Panc1 (cell line): Measurements from ENCODE around the gene STAC3. TPM values are rescaled to one million over a fixed set of nuclear protein-coding genes. Genes with fewer than 3 reads are reported as not detected.

Experiments used
- ATAC-seq: fragments of 200-7000 bp; cut with Tn5 transposase; 2 replicates; pipeline ENCODE4 v1.9.1; 2020; ENCODE audit warnings: mild to moderate bottlenecking, moderate library complexity
- BruUV-seq: library from RNA; stranded (reverse); fragments of 400-500 nt; replicated peaks from 2 replicates; lab custom pipeline; 2021; lab: Mats Ljungman, UMichigan
- CTCF ChIA-PET: fragments of 300-600 bp; sonication (Branson Sonifier 250); formaldehyde crosslinking; loops from one replicate; lab custom pipeline; 2022; ENCODE audit warnings: antibody characterized with exemption; lab: Charles Lee
- POLR2A ChIA-PET: fragments of 300-600 bp; sonication (Branson Sonifier 250); formaldehyde crosslinking; loops from one replicate; lab custom pipeline; 2022; ENCODE audit warnings: antibody characterized with exemption; lab: Charles Lee
- DNase-seq: peaks from one replicate; pipeline ENCODE4 v3.0.0-alpha.2; 2010; ENCODE audit warnings: low read depth, low spot score
- H3K27ac ChIP-seq: 2 replicates; pipeline ENCODE4 v1.5.1; 2011; ENCODE audit warnings: mild to moderate bottlenecking, low read length, inconsistent platforms
- H3K27me3 ChIP-seq: fragments of 200-500 bp; sonication (Bioruptor generic); 2 replicates; pipeline ENCODE4 v1.6.0; 2014; ENCODE audit warnings: low read length, inconsistent platforms; ENCODE audit not compliant: control insufficient read depth, insufficient read depth
- H3K36me3 ChIP-seq: fragments of 200-500 bp; sonication (Bioruptor generic); 2 replicates; pipeline ENCODE4 v1.5.1; 2014; ENCODE audit warnings: inconsistent platforms, mild to moderate bottlenecking, low read length, moderate library complexity; ENCODE audit not compliant: control insufficient read depth, insufficient read depth
- H3K4me1 ChIP-seq: 2 replicates; pipeline ENCODE4 v1.5.1; 2011; ENCODE audit warnings: inconsistent platforms, mild to moderate bottlenecking, low read length, moderate library complexity; ENCODE audit not compliant: control insufficient read depth, insufficient read depth
- H3K4me3 ChIP-seq, 2 experiments: 2 replicates each; pipeline ENCODE4 v1.5.1; 2011 to 2012; ENCODE audit warnings: low read depth in 2 of 2, low read length in 2 of 2, mild to moderate bottlenecking in 2 of 2, inconsistent platforms in 1 of 2, moderate library complexity in 1 of 2
- H3K9me3 ChIP-seq: fragments of 200-500 bp; sonication (Bioruptor generic); 2 replicates; pipeline ENCODE4 v1.5.1; 2014; ENCODE audit warnings: low read depth, mild to moderate bottlenecking, inconsistent platforms, low read length, moderate library complexity; ENCODE audit not compliant: control insufficient read depth, insufficient read depth
- POLR2AphosphoS5 ChIP-seq: IDR thresholded peaks from 2 replicates; pipeline ENCODE4 v1.6.1; 2012; ENCODE audit warnings: mild to moderate bottlenecking, low read depth, low read length, moderate library complexity
- SIN3A ChIP-seq: IDR thresholded peaks from 2 replicates; pipeline ENCODE4 v1.6.1; 2012; ENCODE audit warnings: low read depth, mild to moderate bottlenecking, low read length, moderate library complexity, borderline replicate concordance; ENCODE audit not compliant: insufficient read depth
- TCF7L2 ChIP-seq: IDR thresholded peaks from 2 replicates; pipeline ENCODE4 v1.6.1; 2011; ENCODE audit warnings: mild to moderate bottlenecking, low read depth, low read length, inconsistent platforms
- in situ Hi-C: cut with HindIII; loops from 2 replicates; pipeline ENCODE4 v1.10.0; 2016; ENCODE audit warnings: low sequenced_read_pairs, low pct_unique_long_range_greater_than_20kb
- intact Hi-C: fragments of 100-400 bp; cut with micrococcal nuclease; formaldehyde crosslinking; loops from one replicate; pipeline ENCODE4 v1.10.0; 2022; ENCODE audit not compliant: unreplicated experiment
- total RNA-seq: library from RNA; stranded (reverse); gene quantifications from one replicate; pipeline ENCODE4 v1.2.1, GENCODE V29; 2021; ENCODE audit not compliant: unreplicated experiment
- TF ChIP-seq, protein P1 (sequence below): fragments of 450-650 bp; IDR thresholded peaks from 2 replicates; pipeline ENCODE4 v1.5.1; 2017; ENCODE audit warnings: mild to moderate bottlenecking
- TF ChIP-seq, protein P2 (sequence below), 2 experiments: IDR thresholded peaks; 2 replicates each; pipeline ENCODE4 v1.6.1; 2011 to 2012; ENCODE audit warnings: low read depth in 2 of 2, control low read depth in 1 of 2, low read length in 1 of 2, mild to moderate bottlenecking in 1 of 2, moderate library complexity in 1 of 2; ENCODE audit not compliant: insufficient read depth in 1 of 2

The STAC3 gene
- total RNA-seq, 1 experiment from 2014 or later, result 0.87 TPM

DNA sequence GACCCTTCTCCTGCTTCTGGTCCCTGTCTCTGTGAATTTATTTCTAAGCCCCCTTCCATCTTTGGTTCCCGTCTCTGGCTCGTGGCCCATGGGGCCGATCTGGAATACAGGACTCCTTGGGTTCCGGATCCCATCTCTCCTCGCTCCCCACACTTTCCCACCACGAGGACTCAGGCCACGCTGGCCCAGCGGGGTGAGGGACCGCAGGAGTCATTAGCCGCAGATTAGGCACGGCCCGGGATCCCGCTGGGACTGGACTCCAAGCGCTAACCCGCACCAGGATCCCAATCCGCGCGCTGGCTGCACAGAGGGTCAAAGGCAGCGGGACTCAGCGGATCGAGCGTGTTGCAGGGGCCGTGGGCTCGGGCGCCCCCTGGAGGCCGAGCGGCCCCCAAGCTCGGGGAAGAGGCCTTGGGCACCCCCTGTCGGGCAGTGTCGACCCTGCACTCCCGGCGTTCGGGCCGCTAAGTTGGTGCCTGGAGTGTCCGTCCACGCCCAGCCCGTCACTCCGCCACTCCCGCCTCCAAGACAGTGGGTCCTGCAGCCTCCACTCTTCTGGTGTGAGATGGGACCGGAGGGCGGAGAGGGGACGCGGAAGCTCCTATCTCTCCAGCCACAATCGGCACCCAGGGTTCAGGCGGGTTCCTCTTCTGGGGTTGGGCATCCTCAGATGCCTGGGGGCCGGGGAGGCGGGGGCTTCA is 12.0 kb downstream of the STAC3 start:
- in situ Hi-C loops, result no loop called here
- TF ChIP-seq POLR2AphosphoS5 (no peak), TCF7L2 (no peak), SIN3A (0 out of 2 replicates have a peak, but pooled peaks have one; percentile 43)
- TF ChIP-seq, protein P1, sequence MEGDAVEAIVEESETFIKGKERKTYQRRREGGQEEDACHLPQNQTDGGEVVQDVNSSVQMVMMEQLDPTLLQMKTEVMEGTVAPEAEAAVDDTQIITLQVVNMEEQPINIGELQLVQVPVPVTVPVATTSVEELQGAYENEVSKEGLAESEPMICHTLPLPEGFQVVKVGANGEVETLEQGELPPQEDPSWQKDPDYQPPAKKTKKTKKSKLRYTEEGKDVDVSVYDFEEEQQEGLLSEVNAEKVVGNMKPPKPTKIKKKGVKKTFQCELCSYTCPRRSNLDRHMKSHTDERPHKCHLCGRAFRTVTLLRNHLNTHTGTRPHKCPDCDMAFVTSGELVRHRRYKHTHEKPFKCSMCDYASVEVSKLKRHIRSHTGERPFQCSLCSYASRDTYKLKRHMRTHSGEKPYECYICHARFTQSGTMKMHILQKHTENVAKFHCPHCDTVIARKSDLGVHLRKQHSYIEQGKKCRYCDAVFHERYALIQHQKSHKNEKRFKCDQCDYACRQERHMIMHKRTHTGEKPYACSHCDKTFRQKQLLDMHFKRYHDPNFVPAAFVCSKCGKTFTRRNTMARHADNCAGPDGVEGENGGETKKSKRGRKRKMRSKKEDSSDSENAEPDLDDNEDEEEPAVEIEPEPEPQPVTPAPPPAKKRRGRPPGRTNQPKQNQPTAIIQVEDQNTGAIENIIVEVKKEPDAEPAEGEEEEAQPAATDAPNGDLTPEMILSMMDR, result peak; percentile 100
- TF ChIP-seq, protein P2, sequence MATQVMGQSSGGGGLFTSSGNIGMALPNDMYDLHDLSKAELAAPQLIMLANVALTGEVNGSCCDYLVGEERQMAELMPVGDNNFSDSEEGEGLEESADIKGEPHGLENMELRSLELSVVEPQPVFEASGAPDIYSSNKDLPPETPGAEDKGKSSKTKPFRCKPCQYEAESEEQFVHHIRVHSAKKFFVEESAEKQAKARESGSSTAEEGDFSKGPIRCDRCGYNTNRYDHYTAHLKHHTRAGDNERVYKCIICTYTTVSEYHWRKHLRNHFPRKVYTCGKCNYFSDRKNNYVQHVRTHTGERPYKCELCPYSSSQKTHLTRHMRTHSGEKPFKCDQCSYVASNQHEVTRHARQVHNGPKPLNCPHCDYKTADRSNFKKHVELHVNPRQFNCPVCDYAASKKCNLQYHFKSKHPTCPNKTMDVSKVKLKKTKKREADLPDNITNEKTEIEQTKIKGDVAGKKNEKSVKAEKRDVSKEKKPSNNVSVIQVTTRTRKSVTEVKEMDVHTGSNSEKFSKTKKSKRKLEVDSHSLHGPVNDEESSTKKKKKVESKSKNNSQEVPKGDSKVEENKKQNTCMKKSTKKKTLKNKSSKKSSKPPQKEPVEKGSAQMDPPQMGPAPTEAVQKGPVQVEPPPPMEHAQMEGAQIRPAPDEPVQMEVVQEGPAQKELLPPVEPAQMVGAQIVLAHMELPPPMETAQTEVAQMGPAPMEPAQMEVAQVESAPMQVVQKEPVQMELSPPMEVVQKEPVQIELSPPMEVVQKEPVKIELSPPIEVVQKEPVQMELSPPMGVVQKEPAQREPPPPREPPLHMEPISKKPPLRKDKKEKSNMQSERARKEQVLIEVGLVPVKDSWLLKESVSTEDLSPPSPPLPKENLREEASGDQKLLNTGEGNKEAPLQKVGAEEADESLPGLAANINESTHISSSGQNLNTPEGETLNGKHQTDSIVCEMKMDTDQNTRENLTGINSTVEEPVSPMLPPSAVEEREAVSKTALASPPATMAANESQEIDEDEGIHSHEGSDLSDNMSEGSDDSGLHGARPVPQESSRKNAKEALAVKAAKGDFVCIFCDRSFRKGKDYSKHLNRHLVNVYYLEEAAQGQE (IDR thresholded peaks at IDR 0.05; ENCODE audit: insufficient read depth in 1 of 2, low read depth in 2 of 2, low read length in 1 of 2), result peak in 1 of 2 experiments; percentile 11; a peak in 1 of 4 replicates
- intact Hi-C loops, result loop anchor here (1.0 kb wide), 1 partner anchor 26 kb away; no protein-coding TSS in a partner anchor
- H3K4me1 ChIP-seq, result peaks cover 21% of the 10 kb centered on the region
- ChIA-PET POLR2A (no interaction called here), CTCF (interaction anchor here (0.6 to 2.7 kb wide), 4 partner anchors 9 to 224 kb away, joined by 3 to 17 read pairs (median 10); partner anchors contain the start of gene SHMT2)
- peak; percentile 63 for DNase-seq
- peak overlapping the region; percentile 56 to 67 for H3K4me3 ChIP-seq
- H3K27ac ChIP-seq, result no peak overlapping the region; the same call in 1 of the 2 replicates
- no peaks in the 10 kb centered on the region for H3K36me3 ChIP-seq
- no TSS peak for BruUV-seq
- ATAC-seq, result peak; percentile 73
- peaks cover 2% of the 10 kb centered on the region; the same call in 1 of the 2 replicates for H3K27me3 ChIP-seq
- H3K9me3 ChIP-seq, result no peaks in the 10 kb centered on the region

DNA sequence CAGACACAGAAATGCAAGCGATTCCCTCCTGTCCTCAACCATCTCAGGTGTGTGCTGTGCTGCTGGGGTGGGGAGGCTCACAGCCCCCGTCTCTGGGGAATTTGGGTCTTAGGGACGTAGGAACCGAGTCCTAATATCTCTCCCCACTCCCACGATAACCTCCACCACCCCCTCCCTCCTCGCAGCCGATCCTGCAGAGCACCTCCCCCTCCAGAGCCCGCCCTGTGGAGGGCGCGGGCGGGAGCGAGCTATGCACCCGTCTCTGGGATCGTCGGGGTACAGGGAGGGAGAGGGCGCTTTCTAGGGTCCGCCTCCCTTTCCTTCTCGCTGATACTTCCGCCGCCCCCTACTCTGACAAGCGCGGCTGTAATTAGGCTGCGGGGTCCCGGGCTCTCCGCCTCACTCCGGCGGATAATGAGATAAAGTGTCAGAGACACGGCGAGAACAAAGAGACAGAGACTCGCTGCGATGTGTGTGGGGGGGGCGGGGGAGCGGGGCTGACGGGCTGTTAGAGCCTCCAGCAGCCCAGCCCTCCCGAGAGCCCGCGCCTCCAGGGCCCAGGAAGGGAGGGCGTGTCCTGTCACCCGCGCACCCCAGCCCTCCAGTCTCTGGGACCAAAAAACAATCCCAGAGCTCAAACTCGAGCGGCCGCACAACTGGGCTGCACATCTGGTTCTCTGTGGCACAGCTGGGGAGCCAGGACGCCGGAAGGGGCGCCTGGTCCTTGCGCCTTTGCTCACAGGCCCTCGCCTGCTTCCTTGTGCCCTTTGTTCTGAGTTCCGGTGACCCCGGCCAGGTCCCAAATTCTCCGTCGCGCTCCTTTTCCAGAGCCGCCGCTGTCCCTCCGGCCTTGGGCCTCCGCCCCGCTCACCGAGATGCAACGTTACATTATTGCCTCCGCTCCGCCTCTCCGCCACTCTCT is 12.8 kb downstream of the STAC3 start:
- ChIA-PET CTCF (interaction anchor here (1.0 to 2.7 kb wide), 3 partner anchors 8 to 25 kb away, joined by 3 to 17 read pairs (median 14); partner anchors contain the start of gene SHMT2), POLR2A (no interaction called here)
- Histone ChIP-seq H3K27ac (no peak overlapping the region), H3K9me3 (no peaks in the 10 kb centered on the region), H3K27me3 (peaks cover 2% of the 10 kb centered on the region; the same call in 1 of the 2 replicates), H3K4me1 (peaks cover 21% of the 10 kb centered on the region), H3K4me3 (peak overlapping the region in 1 of 2 experiments; percentile 67; a peak in 2 of 4 replicates), H3K36me3 (no peaks in the 10 kb centered on the region)
- no TSS peak for BruUV-seq
- in situ Hi-C loops (no loop called here), intact Hi-C loops (no loop called here)
- ATAC-seq (no peak), DNase-seq (no peak)
- TF ChIP-seq POLR2AphosphoS5, result no peak
- no peak for TF ChIP-seq TCF7L2
- TF ChIP-seq SIN3A, result no peak
- TF ChIP-seq, protein P2 (IDR thresholded peaks at IDR 0.05; ENCODE audit: insufficient read depth in 1 of 2, low read depth in 2 of 2, low read length in 1 of 2), result no peak
- TF ChIP-seq, protein P1, result no peak
